GM20000 (cell line): Measurements from ENCODE around the gene ARL15.

Experiments
- DNase-seq: peaks from one replicate; pipeline ENCODE4 v3.0.0; 2012; ENCODE audit warnings: low spot score
- TF ChIP-seq, protein P1 (sequence below): IDR thresholded peaks from 2 replicates; pipeline ENCODE4 v1.5.1; 2012; ENCODE audit warnings: mild to moderate bottlenecking, control low read depth; ENCODE audit errors: extremely low read depth, missing control alignments

The ARL15 gene

DNA sequence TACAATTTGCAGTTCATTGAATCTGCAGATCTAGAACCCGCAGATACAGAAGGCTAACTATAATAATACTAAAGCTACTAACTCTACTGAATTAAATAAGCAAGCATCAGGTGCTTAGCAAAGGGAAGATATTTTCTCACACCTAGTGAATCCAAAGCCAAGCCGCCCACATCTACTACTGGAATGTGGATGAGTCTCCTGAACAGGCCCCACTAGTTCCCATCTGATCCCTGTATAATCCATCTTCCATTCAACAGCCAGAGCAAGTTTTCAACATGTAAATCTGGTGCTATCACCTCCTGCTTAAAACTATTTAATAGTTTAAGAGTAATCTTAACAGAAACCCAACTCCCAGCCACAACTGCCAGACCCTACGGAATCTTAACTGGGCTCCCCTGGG is 18.9 kb downstream of the ARL15 start:
- DNase-seq: no peak
- TF ChIP-seq, protein P1, sequence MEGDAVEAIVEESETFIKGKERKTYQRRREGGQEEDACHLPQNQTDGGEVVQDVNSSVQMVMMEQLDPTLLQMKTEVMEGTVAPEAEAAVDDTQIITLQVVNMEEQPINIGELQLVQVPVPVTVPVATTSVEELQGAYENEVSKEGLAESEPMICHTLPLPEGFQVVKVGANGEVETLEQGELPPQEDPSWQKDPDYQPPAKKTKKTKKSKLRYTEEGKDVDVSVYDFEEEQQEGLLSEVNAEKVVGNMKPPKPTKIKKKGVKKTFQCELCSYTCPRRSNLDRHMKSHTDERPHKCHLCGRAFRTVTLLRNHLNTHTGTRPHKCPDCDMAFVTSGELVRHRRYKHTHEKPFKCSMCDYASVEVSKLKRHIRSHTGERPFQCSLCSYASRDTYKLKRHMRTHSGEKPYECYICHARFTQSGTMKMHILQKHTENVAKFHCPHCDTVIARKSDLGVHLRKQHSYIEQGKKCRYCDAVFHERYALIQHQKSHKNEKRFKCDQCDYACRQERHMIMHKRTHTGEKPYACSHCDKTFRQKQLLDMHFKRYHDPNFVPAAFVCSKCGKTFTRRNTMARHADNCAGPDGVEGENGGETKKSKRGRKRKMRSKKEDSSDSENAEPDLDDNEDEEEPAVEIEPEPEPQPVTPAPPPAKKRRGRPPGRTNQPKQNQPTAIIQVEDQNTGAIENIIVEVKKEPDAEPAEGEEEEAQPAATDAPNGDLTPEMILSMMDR: no peak

DNA sequence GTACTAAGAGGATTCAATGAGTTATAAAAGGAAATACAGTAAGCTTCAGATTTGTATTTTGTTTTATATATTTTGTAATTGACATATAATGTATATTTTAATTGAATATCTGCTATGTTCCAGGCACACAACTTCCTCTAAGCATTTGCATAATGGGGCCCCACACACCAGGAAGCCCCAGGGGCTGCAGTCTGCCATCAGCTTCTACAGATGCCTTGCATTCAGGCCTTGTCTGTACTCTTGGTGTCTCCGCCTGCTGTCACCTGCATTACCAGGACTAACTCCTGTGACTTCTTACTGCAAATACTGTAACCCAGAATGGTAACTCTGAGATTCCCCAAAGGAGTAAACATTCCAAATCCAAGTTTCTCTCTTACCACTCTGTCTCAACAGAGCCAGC is 20.6 kb downstream of the ARL15 start:
- DNase-seq: no peak
- TF ChIP-seq, protein P1: no peak

DNA sequence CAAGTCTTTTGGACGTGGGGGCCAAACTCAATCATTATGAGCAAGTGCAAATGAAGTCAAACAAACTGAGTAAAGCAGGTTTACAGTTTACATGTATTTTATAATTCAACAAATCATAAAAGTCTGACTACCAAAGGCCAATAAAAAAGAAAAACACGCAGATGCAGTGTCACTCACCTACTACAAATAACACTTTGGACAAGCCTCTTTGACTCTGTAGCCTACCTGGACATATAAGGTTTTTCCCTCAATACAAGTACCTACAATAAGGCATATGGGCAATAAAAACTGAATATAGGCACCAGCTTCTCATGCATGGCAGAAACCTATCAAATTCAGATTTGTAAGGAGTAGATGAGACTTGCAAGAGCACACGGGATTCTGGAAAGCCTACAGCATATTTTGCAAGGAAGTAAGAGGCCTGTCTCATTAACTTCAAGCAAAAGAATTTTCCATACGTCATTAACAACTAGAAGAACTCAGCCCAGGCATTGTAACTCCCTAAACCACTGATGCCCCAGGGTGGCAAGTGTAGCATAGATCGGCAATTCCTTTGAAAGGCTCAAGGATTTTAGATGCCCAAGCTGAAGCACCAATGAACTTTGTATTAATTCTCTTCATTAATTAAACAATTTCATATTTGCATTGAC is 21.7 kb downstream of the ARL15 start:
- DNase-seq: no peak
- TF ChIP-seq, protein P1: no peak

DNA sequence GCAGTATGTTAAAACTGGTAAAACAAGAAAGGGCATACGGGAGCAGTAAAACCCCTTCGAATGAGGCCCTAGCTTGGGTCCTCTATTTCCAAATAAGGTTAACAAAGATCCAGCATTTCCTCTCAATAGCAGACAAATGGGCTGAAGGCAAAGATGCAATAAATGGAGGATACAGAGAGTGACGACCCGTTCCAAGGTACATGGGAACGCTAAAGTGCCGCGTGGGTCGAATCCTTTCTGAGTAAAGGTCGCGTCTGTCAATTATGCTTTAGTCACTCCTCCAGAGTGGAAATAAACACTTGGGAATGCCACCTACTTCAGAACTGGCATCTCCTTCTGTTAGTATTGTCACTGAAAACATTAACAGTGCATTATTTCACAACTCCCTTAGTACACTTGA is 24.7 kb downstream of the ARL15 start:
- DNase-seq: no peak
- TF ChIP-seq, protein P1: no peak

DNA sequence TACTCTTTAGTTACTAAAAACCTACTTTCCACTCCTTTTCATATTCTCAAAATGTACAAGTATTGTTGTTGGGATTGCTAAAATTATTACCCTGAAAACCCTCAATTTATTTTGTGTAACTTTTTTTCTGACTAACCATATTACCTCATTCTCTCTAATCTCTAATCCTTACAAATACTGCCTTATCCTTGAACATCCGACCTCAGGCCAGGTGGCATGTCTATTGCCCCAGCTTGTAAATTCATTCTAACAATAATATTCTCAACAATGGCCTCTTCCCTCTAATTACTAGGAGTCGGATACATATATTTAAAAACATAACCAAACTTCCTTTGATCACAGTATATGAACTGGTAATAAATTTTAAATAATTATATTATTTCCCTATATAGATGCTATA is 25.8 kb downstream of the ARL15 start:
- TF ChIP-seq, protein P1: no peak
- no peak for DNase-seq

DNA sequence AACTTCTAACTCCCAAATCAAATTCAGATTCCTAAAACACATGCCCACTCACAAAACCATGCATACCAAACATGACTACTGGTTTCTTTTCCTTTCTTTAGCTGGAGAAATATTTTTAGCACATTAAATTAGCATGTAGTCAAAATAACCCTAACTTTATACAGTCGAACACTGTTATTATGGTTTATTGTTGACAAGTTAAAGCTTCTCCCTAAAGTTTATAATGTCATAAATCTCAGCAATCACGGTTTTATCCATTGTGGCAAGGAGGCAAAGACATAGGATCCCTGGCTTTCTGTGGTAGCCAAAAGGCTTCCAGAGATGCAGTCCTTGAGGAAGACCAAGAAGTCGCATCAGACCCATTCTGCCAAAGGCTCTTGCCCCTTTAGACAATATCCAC is 27.5 kb downstream of the ARL15 start:
- TF ChIP-seq, protein P1: no peak
- DNase-seq: no peak

DNA sequence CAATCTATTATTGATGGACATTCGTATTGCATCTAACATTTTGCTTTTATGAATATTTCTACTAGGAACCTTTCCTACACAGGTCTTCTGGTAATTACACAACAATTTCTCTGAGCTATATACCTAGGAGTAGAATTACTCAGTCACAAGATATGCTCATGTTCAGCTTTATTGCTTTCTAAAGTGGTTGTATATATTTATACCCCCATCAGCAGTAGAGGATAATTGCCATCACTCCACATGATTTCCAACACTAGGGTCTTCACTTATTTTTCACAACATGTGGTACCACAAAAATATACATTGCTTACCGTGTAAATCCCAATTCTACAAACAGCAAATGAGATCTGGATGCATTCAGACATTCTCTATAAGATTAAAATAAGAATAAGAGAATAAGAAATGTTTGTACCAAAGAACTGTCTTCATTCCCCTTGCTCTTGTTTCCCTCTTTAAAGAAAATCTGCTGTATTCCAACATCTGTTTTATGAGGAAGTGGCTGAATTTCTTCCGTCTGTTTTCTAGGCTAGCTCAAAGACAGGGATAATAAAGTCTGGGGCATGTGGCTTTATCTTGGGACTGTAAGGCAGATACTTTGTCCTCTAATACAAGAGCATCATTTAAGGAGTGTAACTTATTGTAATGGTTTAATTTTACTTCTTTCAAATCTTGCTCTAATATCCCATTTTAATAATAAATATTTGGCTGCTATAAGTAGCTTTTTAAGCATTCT is 28.2 kb downstream of the ARL15 start:
- no peak for DNase-seq
- TF ChIP-seq, protein P1: no peak
